ENCODE data around the gene DCTN2. TPM values are rescaled to one million over a fixed set of nuclear protein-coding genes. Genes with fewer than 3 reads are reported as not detected.
"Not testable (repeated sequence)": the region's sequence is repeated elsewhere in the genome, so short reads cannot be mapped to it uniquely, and the experiment has no call there.

The DCTN2 gene
- total RNA-seq, 1 donor from 2014 or later = 103 TPM

DNA sequence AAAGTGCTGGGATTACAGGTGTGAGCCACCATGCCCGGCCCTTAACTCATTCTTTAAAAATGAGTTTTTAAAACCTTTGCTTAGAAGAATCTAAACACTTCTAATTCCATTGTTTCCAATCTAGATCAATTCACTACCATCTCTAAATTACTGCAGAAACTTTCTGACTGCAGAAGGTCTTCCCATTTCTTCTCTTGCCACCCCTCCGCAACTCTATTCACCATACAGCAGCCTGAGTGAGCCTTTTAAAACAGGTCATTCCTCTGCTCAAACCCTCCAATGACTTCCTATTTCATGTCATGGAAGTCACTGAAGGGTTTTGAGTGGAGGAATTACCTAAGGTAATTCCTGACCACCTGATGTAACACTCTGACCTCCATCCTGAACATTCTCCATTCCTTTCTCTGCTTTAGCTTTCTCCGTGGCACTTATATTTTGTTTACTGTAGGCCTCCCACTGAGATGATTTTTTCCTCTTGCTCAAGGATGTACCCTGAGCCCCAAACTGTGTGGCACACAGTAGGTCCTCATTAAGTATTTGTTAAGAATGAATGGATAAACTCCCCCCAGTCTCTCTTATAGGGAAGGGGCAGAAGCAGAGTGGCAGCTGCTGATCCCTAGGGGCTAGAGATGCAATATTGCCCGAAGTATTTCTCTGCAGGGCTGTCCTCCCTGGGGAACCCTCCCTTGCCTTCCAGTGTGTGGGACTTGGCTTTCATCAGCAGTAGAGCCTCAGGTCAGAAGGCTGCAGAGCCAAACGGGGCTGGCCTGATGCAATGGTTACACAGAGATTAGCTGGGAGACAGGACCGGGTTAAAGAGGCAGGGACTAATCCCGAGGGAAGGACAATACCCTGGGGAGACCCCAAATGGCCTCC is 27.8 kb downstream of the DCTN2 start:
- Mint-ChIP-seq H3K4me1 (peaks cover 41% of the 10 kb centered on the region), H3K36me3 (peaks cover 26% of the 10 kb centered on the region), H3K4me3 (peak overlapping the region; percentile 96), H3K27me3 (ENCODE audit: low read depth) (no peaks in the 10 kb centered on the region), H3K9me3 (no peaks in the 10 kb centered on the region), H3K27ac (peak overlapping the region; percentile 99)
- TF ChIP-seq, protein P1, sequence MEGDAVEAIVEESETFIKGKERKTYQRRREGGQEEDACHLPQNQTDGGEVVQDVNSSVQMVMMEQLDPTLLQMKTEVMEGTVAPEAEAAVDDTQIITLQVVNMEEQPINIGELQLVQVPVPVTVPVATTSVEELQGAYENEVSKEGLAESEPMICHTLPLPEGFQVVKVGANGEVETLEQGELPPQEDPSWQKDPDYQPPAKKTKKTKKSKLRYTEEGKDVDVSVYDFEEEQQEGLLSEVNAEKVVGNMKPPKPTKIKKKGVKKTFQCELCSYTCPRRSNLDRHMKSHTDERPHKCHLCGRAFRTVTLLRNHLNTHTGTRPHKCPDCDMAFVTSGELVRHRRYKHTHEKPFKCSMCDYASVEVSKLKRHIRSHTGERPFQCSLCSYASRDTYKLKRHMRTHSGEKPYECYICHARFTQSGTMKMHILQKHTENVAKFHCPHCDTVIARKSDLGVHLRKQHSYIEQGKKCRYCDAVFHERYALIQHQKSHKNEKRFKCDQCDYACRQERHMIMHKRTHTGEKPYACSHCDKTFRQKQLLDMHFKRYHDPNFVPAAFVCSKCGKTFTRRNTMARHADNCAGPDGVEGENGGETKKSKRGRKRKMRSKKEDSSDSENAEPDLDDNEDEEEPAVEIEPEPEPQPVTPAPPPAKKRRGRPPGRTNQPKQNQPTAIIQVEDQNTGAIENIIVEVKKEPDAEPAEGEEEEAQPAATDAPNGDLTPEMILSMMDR (IDR thresholded peaks at IDR 0.05; ENCODE audit: unreplicated experiment) = no peak
- no peak for DNase-seq (ENCODE audit: low spot score in 2 of 2, unreplicated experiment in 2 of 2)

DNA sequence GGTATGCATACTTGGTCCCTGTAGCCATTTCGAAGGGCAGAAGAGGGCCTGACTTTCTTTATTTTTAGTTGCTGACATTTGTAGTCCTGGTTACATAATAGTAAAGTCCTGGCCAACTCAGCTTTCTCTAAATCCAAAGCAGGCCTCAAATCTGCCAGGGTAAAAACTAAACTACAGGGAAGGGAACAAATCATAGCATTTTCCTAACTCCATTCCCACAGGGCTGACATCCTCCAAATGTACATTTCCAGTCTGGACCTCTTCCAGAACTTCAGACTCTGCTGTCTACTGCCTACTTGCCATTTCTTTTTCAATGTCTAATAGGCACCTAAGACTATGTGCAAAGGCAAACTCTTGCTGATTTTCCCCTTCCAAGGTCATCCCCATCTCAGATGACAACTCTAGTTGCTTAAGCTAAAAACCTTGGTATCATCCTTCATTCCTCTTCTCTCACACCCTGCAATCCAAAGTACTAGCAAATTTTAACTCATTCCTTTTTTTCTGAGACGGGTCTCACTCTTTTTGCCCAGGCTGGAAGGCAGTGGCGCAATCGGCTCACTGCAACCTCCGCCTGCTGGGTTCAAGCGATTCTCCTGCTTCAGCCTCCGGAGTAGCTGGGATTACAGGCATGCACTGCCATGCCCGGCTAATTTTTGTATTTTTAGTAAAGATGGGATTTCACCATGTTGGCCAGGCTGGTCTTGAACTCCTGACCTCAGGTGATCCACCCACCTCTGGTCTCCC is 28.6 kb downstream of the DCTN2 start:
- Mint-ChIP-seq H3K27me3 (ENCODE audit: low read depth) (no peaks in the 10 kb centered on the region), H3K4me3 (peak overlapping the region; percentile 96), H3K9me3 (no peaks in the 10 kb centered on the region), H3K27ac (peak overlapping the region; percentile 99), H3K4me1 (peaks cover 33% of the 10 kb centered on the region), H3K36me3 (peaks cover 26% of the 10 kb centered on the region)
- TF ChIP-seq, protein P1 (IDR thresholded peaks at IDR 0.05; ENCODE audit: unreplicated experiment) = no peak
- DNase-seq (ENCODE audit: low spot score in 2 of 2, unreplicated experiment in 2 of 2) = no peak

DNA sequence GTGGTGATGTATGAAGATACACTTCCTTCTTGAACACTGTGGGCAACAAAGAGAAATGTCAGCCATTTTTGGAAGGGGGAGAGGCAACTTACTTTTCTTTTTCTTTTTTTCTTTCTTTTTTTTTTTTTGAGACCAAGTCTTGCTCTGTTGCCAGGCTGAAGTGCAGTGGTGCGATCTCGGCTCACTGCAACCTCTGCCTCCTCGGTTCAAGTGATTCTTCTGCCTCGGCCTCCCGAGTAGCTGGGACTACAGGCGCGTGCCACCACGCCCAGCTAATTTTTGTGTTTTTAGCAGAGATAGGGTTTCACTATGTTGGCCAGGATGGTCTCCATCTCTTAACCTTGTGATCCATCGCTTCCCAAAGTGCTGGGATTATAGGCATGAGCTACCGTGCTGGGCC is 29.3 kb downstream of the DCTN2 start:
- Mint-ChIP-seq H3K27ac (peak overlapping the region; percentile 52), H3K36me3 (peaks cover 33% of the 10 kb centered on the region), H3K4me1 (peaks cover 29% of the 10 kb centered on the region)
- H3K4me3 Mint-ChIP-seq; H3K9me3 Mint-ChIP-seq; DNase-seq (ENCODE audit: low spot score in 2 of 2, unreplicated experiment in 2 of 2); H3K27me3 Mint-ChIP-seq (ENCODE audit: low read depth): not testable (repeated sequence)

DNA sequence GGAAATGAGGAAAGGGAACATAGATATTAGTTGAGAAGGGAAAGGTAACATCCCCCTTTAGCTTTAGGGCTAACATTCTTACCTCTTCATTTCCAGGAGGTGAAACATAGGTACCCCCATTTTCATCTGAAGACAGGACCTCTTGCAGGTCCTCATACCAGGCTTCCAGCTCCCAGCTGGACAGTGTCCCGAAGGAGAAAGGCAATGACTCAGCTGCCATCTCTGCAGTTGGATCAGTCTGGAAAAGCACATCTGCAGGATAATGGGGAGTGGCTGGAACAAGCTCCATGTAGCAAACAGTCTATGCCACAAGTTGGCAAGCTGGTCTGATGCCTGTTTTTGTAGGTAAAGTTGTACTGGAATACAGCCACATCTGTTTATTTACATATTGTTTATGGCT is 29.8 kb downstream of the DCTN2 start:
- TF ChIP-seq, protein P1 (IDR thresholded peaks at IDR 0.05; ENCODE audit: unreplicated experiment) = no peak
- Mint-ChIP-seq H3K4me1 (peaks cover 29% of the 10 kb centered on the region), H3K9me3 (no peaks in the 10 kb centered on the region), H3K27me3 (ENCODE audit: low read depth) (no peaks in the 10 kb centered on the region), H3K36me3 (peaks cover 38% of the 10 kb centered on the region), H3K27ac (no peak overlapping the region), H3K4me3 (no peak overlapping the region)
- no peak for DNase-seq (ENCODE audit: low spot score in 2 of 2, unreplicated experiment in 2 of 2)

DNA sequence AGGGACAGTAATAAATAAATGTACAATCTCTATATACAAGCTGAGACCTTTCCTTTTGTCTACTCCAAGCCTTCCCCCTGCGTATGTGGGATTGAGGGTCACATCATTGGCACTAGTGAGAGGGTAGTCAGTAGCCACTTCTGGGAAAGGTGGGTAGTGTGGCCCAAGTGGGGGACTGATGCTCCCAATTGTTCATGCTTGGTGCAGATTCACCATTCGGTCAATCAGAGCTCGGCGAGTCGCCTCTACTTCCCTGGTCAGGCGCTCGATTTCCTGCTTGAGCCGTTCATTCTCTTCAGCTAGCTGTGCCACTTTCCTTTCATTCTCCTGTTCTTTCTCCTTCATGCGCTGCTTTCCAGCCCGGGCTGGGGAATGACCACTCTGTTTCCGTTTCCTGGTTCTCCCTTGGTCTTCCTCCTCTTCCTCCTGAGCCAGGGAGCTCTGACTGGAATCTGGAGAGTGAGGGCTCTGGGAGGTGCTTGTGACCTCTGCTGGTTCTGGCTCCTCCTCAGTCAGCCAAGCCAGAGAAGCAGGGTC is 30.3 kb downstream of the DCTN2 start:
- no peak overlapping the region for H3K4me3 Mint-ChIP-seq
- TF ChIP-seq, protein P1 (IDR thresholded peaks at IDR 0.05; ENCODE audit: unreplicated experiment) = no peak
- peaks cover 41% of the 10 kb centered on the region for H3K36me3 Mint-ChIP-seq
- peak overlapping the region; percentile 48 for H3K27ac Mint-ChIP-seq
- no peaks in the 10 kb centered on the region for H3K9me3 Mint-ChIP-seq
- no peaks in the 10 kb centered on the region for H3K27me3 Mint-ChIP-seq (ENCODE audit: low read depth)
- peaks cover 25% of the 10 kb centered on the region for H3K4me1 Mint-ChIP-seq
- DNase-seq (ENCODE audit: low spot score in 2 of 2, unreplicated experiment in 2 of 2) = no peak

All from mesothelial cell of epicardium (in vitro differentiated cells).